ENCODE measurements around the gene MRPL44. TPM values are rescaled to one million over a fixed set of nuclear protein-coding genes. Genes with fewer than 3 reads are reported as not detected.
A peak's percentile ranks its signal among the peaks of the same experiment; 100 is the strongest.

Gene MRPL44
- total and polyA plus RNA-seq, 2 of the 13 experiments (the other 11 are each of a cell fraction or from before 2014, with no cell fraction given): 38.4 to 78.0 TPM

DNA sequence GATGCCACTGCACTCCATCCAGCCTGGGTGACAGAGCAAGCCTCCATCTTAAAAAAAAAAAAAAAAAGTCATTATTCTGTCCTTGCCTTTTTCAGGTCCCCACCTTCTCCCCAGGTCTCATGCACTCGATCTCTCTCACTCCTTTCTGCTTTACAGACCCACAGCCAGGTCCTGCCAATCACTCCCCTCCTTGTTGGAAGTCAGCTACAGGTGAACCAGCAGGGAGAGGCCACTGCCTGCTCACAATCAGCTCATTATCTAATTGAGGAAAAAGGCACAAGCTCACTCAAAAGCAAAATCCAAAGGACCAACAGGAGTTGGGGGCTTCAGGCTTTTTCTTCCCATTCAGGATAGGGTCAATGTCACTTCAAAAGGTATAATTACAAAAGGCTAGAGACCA, 14.1 kb upstream of the MRPL44 start:
- H3K36me3 ChIP-seq (replicated peaks in 1 of 2; ENCODE audit: control insufficient read depth in 1 of 2, insufficient read depth in 2 of 2, low read length in 2 of 2): no peaks in the 10 kb centered on the region
- peak overlapping the region; percentile 94 for H3K4me2 ChIP-seq (ENCODE audit: low read depth, low read length)
- peaks cover 61% of the 10 kb centered on the region for H3K79me2 ChIP-seq (ENCODE audit: insufficient read depth, low read length)
- 70% methylated on average over 1 of the region's 1 CpG for WGBS (ENCODE audit: low lambda C conversion rate)
- ATAC-seq (no peak), DNase-seq (ENCODE audit: low spot score) (no peak), FAIRE-seq (no peak)
- ChIA-PET CTCF (ENCODE audit: low intra/inter-chr PET ratio, low total read pairs) (no interaction called here), POLR2A (interaction anchor here (1.1 to 3.6 kb wide), 5 partner anchors 13 to 203 kb away, joined by 3 to 69 read pairs (median 9); partner anchors contain the start of gene MRPL44)
- H3K9me3 ChIP-seq (ENCODE audit: low read length): no peaks in the 10 kb centered on the region
- BruUV-seq (replicated peaks): no TSS peak
- H3K4me1 ChIP-seq (ENCODE audit: insufficient read depth, low read length): peaks cover 52% of the 10 kb centered on the region
- no peak for TF ChIP-seq KLF9 (CRISPR knock-in tag; IDR thresholded peaks at IDR 0.05; ENCODE audit: low read depth)
- TF ChIP-seq, protein P1, sequence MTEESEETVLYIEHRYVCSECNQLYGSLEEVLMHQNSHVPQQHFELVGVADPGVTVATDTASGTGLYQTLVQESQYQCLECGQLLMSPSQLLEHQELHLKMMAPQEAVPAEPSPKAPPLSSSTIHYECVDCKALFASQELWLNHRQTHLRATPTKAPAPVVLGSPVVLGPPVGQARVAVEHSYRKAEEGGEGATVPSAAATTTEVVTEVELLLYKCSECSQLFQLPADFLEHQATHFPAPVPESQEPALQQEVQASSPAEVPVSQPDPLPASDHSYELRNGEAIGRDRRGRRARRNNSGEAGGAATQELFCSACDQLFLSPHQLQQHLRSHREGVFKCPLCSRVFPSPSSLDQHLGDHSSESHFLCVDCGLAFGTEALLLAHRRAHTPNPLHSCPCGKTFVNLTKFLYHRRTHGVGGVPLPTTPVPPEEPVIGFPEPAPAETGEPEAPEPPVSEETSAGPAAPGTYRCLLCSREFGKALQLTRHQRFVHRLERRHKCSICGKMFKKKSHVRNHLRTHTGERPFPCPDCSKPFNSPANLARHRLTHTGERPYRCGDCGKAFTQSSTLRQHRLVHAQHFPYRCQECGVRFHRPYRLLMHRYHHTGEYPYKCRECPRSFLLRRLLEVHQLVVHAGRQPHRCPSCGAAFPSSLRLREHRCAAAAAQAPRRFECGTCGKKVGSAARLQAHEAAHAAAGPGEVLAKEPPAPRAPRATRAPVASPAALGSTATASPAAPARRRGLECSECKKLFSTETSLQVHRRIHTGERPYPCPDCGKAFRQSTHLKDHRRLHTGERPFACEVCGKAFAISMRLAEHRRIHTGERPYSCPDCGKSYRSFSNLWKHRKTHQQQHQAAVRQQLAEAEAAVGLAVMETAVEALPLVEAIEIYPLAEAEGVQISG (CRISPR knock-in tag; IDR thresholded peaks at IDR 0.05): no peak
- TF ChIP-seq, protein P2, sequence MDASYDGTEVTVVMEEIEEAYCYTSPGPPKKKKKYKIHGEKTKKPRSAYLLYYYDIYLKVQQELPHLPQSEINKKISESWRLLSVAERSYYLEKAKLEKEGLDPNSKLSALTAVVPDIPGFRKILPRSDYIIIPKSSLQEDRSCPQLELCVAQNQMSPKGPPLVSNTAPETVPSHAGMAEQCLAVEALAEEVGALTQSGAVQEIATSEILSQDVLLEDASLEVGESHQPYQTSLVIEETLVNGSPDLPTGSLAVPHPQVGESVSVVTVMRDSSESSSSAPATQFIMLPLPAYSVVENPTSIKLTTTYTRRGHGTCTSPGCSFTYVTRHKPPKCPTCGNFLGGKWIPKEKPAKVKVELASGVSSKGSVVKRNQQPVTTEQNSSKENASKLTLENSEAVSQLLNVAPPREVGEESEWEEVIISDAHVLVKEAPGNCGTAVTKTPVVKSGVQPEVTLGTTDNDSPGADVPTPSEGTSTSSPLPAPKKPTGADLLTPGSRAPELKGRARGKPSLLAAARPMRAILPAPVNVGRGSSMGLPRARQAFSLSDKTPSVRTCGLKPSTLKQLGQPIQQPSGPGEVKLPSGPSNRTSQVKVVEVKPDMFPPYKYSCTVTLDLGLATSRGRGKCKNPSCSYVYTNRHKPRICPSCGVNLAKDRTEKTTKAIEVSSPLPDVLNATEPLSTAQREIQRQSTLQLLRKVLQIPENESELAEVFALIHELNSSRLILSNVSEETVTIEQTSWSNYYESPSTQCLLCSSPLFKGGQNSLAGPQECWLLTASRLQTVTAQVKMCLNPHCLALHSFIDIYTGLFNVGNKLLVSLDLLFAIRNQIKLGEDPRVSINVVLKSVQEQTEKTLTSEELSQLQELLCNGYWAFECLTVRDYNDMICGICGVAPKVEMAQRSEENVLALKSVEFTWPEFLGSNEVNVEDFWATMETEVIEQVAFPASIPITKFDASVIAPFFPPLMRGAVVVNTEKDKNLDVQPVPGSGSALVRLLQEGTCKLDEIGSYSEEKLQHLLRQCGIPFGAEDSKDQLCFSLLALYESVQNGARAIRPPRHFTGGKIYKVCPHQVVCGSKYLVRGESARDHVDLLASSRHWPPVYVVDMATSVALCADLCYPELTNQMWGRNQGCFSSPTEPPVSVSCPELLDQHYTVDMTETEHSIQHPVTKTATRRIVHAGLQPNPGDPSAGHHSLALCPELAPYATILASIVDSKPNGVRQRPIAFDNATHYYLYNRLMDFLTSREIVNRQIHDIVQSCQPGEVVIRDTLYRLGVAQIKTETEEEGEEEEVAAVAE (CRISPR knock-in tag; IDR thresholded peaks at IDR 0.05; ENCODE audit: borderline replicate concordance): 0 out of 2 replicates have a peak, but pooled peaks have one; percentile 52
- peak overlapping the region; percentile 98 for H3K9ac ChIP-seq (ENCODE audit: insufficient read depth, low read depth, low read length)
- no peaks in the 10 kb centered on the region; a peak in 1 of 5 replicates for H3K27me3 ChIP-seq (ENCODE audit: control insufficient read depth in 1 of 2, insufficient read depth in 2 of 2, low read length in 2 of 2)
- peak overlapping the region; percentile 80 to 100 (median 99) for H3K4me3 ChIP-seq (replicated peaks in 1 of 3; ENCODE audit: insufficient read depth in 1 of 3, low read depth in 2 of 3, low read length in 3 of 3)
- H2AFZ ChIP-seq (ENCODE audit: low read length): no peak overlapping the region
- H4K20me1 ChIP-seq (ENCODE audit: insufficient read depth, low read length): peaks cover 11% of the 10 kb centered on the region; the same call in 1 of the 2 replicates
- in situ Hi-C loops (cut with HindIII; ENCODE audit: extremely low pct_ligation_motif_present, low pct_unique_long_range_greater_than_20kb): no loop called here
- H3K27ac ChIP-seq (ENCODE audit: extremely low read length, insufficient read depth, low read length): peak overlapping the region; percentile 85
- intact Hi-C loops (cut with micrococcal nuclease; ENCODE audit: unreplicated experiment): no loop called here

Data from HepG2 (cell line).